ENCODE measurements around the gene PBX3.

Gene PBX3

DNA sequence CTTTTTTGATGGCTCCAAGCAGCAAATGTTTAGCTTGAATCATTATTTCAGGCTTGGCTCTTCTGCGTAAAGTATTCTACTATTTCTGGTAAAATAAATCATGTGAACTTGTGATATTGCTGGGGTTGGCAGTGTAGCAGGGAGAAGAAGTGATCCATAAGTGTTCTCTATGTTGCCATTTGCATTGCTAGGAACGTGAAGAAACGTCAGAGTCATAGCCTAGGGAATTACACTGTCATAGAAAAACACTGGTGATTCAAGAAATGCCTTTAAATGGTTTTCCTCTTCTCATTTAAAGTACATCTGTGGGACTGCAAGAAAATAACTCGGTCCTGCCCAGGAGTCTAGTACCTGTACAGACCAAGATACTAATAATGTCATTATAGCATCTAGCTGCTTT lies 162.3 kb downstream of the PBX3 start:
- FAIRE-seq: no peak

DNA sequence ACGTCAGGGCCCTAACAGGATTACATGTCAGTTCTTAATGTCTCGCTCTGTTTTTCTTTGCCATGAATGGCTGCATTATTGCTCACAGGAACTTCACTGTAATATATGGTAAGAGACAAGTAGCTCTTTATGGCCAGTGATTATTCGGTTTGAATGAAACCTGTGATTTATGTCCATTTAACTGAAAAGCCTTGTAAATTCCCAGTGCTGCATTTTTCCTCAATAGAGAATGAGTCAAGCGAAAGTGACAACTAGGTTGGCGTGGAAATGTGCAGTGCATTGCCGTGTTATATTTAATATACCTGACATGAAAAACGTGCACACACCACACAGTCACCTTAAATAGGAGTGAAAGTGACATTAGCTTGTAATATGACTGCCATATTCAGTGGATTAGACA lies 163.1 kb downstream of the PBX3 start:
- FAIRE-seq: no peak

DNA sequence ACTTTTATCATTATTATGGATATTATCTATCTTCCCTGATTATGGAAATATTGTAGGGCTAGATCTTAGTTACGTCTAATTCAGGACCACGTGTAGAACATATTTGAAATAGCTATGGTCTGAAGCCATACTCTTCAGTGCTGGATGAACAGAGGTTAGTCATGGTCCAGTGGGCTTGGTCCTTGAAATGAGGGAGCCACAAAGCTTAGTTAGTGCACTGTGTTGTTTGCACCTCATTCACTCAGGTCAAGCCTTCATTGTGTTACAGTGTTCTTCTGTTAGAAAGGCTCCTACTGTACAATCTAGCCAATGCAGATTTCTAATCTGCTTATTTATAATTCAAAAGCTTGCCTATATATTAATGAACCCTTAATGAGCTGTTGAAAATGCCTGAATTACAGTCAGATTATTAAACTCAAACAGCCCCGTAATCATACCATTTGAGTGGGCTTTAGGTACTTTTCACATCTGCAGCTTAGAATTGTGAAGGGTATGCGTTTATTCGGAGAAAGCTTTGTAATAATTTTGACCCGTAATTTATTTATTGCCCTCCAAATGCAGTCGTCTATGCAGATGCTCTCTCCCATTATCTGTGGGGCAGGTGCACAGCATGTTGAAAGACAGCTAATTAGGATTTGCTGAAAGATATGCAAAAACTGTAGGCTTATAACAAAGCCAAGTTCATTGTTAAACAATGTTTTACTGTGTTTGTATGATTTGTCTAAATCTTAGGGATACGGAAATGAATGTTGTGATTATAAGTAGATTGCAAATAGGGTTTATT lies 164.9 kb downstream of the PBX3 start:
- FAIRE-seq: no peak

DNA sequence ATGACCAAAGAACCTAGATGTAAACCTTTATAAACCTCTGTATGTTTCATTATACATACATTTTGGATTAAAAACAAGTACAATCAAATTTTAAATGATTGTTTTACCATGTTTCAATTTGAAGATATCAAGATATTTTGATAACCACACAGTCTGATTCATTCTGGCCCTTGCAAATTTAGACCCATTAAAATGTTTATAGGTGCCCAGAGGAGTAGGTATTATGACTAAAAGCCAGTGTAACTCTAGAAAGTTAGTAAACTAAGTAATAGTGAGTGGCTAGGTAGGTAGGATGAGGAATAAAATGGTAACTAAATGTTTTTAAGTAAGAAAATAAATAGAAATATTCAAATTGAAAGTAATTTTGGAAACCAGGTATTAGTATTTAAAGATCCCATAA lies 165.5 kb downstream of the PBX3 start:
- FAIRE-seq: peak; percentile 17

DNA sequence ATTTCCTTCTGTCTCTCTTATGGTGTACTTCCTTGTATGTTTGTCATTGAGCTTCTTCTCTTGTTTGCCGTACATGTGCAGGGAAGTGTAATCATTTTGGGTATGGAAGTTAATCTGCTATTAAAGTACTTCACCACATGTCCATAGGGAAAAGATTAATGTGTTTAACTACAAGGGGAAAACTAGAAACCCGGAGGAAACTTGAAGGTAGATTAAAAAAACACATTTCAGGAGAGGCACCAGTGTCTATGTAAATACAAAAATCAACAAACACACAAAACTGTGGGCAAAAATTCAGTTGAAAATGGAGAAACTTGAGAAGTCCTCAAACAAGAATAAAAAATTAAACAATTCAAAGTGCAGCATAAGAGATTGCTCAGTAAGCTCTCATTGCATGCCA lies 166.4 kb downstream of the PBX3 start:
- no peak for FAIRE-seq

DNA sequence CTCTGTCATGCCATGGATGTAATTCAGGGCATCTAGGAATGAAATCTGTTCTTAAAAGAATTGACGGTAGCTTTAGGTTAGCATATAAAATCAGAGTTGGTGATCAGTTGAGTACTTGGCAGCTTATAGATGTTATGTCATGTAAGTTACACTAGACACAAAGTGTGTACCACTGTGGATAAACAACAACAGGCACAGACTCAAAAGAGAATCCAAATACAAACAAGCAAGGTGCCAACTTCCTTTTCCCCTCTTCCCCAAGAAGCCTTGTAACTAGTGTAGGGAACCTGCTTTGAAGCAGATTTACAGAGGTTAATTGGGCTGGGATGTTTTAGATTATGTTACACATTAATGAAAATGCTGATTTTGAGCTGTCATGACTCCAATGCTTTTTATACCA lies 167.2 kb downstream of the PBX3 start:
- FAIRE-seq: no peak

DNA sequence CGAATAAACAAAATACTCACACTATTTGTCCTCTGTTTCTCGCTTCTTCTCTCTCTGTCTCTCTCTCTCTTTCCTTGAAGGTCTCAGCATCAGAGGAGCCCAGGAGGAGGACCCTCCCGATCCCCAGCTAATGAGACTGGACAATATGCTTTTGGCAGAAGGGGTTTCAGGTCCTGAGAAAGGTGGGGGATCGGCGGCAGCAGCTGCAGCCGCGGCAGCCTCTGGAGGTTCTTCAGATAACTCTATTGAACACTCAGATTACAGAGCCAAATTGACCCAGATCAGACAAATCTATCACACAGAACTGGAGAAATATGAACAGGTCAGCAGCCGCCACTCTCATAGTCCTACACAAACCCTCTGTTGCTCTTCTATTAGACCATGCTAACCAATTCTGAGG lies 168.4 kb downstream of the PBX3 start:
- no peak for FAIRE-seq

DNA sequence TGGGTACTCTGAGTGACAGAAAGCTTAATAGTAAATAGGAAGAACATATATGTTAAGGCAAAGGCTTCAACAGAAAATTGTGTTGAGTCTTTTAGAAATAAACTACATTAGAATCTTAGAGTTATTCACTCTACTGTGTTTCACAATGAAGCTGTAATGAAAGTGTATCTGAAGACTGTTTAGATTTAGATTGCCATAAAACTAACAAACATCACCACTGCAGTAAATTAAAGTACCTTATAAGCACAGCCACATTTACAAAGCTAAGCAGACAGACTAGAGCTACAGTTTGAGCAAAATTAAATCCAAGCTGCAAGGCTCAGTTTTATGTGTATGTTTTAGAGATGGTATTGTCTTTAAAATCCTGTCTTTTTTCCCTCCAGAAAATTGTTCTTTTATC lies 172.4 kb downstream of the PBX3 start:
- no peak for FAIRE-seq

DNA sequence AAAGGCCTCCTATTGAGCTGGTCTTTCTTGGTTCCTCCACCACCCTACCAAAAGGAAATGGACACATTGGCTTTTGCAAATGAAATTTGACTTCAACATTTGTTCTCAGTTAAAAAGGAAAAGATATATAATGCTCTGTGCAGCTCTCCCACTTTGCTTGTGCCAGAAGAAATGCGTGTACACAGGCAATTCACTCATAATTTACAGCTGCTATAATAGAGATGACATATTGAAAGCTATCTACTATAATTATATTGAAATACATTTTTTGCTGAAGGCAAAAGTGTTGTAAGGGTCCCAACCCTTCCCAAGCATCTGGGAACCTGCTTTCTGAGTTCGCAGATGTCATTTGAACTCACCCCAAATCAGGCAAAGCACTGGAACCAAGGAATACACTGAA lies 173.2 kb downstream of the PBX3 start:
- FAIRE-seq: no peak

DNA sequence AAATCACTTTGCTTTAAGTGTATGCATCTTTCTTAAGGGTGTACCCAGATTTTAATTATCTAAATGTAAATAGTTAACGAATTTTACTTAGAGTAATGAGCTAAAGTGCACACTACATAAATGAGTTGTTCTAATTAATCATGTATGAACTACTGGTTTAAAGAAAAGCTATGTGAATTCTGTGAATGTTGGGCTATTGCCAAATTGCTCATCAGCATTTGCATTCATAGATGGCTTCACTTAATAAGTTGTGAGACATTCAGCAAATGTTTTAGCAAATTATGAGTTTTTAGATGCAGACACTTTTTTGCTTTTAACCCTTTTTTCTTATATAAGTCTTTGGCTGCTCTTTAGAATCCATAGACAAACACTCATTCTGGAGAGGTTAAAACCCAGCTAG lies 175.7 kb downstream of the PBX3 start:
- FAIRE-seq: no peak

DNA sequence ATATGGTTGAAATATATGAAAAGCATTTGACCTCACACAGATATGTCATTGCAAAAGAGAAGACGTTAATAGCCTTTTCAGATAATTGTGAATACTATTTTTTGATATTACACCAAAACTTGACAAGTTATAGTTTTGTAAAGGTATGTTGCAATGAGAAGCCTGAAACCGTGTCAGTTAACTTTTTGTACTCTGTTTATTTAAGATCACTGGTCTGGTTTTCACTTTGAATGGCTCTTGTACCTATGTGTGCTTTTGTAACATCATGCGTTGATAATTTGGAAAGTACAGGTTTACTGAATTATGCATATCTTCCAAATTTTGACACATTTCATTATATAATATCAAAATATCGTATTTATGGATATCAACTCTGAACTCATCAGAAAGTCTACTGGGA lies 177.2 kb downstream of the PBX3 start:
- no peak for FAIRE-seq

DNA sequence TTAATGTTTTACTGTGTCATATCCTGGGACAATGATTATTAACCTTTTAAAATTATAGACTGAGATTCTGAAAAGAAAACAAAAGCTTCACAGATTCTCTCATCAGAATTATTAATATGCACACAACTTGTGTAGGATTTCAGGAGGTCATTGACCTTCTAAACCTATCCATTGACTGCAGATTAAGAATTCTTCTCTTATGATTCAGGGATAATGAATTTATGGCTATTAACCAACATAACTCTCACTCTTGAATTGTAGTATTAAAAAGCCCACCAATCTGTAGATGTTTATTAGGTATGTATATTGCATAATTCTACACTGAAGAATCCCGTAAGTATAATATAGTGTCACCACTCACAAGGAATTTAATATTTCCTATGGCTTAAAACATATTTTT lies 179.8 kb downstream of the PBX3 start:
- no peak for FAIRE-seq

DNA sequence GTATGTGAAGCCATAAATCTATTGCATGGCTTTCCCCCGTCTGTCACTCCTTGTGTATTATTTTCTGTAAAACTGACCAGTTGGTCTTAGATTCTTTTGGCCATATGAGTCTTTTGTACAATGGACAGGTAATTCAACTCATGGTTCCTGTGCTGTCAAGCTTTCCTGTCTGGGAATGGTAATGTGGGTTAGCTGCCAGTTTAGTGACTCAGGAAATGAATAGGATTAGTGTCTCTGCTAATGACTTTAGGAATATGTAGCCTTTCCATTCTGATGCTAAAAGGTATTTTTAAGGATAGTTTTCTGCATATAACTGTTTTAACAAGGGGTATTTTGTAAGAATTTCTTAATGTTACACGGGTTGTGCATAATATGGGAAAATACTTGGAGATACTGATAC lies 182.7 kb downstream of the PBX3 start:
- no peak for FAIRE-seq

DNA sequence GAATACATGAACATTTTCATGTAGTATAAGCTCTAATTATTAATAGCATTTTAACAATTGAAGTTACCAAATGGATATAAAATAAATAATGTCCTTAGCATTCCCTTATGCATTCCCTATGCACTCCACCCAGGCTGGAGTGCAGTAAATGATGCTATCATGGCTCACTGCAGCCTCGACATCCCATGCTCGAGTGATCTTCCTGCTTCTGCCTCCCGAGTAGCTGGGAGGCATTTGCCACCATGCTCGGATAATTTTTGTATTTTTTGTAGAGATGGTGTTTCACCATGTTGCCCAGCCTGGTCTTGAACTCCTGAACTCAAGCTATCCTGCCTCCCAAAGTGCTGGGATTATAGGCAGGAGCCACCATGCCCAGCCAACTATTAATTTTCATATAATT lies 184.0 kb downstream of the PBX3 start:
- FAIRE-seq: no peak

DNA sequence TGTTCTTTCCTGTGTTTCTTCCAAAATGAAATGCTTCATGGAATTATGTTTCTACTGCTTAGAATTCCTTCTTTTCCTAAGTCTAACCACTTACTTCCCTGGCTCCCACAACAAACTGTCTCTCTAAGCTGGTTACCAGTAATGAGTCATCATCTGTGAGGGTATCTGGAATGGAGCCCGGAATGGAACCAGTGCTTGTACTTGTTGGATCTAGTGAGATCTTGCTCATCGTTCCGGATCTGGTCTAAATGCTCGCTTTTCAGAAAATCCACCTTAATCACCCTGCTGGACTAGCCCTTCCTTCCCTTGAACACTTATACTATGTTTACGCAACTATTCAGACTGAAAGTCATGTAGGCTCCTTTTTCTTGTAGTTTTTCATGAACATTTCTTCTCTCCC lies 184.8 kb downstream of the PBX3 start:
- FAIRE-seq: no peak

DNA sequence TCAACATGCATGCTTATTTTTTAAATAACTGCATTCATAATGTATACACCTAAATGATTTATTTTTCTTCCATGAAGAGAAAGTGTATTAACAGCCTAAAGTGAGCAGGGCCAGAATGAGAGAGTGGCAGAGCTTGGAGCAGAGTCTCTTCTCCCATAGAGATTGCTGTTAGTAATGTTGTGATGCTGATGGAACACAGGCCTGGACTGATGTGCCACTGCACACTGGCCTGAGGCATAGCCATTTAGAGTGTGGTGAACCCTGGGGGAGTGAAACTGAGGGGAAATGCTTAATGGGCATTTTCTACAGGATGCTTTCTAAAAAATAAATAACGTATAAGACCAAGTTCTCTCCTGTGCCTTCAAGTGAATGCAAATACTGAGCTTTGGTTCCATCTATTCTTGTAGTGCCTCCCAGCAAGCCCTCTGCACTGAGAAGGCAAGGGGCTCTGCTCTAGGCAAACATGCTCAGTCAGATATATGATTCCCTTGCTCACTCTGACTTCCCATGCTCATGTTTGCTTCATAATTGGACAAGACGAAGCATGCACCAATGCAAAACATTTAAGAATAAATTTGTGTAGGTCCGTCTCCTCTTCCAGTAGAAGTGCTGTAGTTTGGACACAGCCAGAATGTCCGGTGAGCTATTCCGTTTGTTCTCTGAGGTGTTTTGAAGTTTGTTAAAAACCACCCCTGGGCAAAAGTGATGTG lies 185.7 kb downstream of the PBX3 start:
- FAIRE-seq: no peak

DNA sequence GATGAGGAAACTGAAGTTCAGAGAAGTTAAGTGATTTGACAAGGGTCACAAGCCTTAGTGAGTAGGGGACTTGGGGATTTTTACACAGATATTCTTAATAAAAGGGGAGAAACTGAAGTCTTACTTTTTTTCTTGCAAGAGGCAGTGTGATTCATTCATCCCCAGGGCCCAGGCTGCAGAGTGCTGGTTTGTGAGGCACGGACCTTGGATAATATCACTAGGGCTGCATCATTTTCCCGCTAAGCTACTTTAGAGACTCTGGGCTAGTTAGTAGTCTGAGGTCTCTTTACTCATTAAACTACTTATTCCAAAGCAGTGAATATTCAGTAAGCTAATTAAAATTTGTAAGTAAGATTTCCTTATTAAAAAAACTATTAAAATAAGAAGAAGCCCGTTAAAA lies 195.0 kb downstream of the PBX3 start:
- FAIRE-seq: no peak

DNA sequence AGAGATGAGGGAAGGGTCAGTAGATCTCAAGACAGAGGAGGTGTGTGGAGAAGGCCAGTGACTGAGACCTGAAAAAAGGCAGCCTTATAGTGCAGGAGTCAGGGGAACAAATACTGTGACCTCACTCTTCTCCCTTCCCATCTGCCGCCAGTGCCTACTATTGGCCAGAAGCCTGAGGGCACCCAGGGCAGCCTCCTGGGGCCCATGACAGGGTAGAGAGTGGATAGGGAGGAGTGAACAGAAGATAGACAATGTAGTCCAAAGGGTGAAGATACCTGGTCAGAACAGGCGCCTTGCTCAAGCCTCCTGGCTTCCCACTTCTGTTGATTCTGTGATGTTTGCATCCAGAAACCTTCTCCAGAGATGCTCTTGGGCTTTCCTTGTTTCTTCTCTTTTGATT lies 196.7 kb downstream of the PBX3 start:
- no peak for FAIRE-seq

DNA sequence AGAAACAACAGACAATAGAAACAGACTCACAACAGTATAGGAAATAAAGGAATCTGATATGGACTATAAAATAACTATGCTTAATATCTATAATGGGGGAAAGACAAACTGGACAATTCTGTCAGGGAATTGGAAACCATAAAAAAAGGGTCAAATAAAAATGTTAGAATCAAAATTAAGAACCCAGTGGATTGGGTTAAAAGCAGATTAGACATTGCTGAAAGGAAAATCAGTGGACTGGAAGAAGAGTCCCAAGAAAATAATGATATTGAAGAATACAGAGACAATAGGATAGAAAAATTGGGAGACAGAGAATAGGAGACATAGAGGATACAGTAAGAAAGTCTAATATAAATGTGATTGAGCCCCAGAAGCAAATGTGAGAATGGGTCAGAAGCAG lies 199.2 kb downstream of the PBX3 start:
- no peak for FAIRE-seq

DNA sequence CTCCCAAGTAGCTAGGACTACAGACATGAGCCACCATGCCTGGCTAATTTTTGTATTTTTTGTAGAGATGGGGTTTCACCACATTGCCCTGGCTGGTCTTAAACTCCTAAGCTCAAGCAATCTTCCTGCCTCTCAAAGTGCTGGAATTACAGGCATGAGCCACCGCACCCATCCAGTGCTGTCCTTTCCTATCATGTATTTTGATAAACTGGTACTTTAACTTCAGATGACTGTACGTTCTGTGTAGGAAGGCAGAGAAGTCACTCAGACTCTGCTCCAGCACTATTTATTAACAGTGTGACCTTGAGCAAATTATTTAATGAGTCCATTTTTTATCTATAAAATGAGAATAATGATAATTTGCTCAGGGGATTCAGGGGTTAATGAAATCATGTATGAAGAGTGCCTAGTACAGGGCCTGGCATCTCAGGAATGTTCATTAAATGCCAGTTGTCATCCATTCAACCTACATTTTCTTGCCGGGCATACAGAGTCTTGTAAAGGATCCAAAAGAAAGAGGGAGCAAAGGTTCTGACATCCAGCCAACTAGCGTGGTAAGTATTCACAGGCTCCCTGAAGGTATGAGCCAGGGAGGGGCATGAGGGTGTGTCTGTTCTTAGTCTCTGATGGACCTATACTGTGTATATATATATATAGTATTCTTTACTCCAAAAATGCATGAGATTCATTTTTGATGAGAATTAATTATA lies 201.9 kb downstream of the PBX3 start:
- no peak for FAIRE-seq

DNA sequence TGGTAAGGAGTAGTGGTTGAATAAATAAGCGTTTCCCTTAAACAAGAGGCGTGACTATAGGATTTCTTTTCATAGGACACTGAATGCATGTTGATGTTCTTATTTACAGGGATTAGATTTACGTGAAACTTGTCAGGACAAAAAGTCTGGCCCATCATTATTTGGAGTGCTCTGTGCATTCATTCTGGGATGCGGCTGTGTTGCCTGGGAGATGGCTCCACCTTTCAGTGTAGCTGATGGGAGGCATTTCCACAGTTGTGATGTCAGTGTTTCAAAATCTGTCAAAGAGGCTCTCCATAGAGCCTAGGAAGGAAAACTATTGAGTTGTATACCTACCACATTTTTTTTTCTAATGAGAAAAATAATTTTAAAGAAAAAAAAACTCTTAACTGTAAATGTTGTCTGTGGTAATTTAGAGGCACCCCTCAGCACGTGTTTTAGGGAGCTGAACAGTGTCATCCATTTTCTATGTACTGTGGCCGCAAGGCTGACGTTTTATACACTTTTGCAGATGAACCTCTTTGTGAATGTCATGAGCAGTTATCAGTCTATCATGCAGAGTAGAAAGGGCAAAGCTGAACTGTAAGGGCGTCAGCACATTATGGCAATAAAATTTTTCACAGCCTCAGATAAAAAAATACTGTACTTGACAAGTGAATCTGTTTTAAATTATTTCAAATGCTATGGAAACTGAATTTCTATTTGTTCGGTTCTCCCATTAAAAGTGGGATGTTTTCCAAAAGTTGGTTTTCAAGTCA lies 202.7 kb downstream of the PBX3 start:
- FAIRE-seq: no peak

DNA sequence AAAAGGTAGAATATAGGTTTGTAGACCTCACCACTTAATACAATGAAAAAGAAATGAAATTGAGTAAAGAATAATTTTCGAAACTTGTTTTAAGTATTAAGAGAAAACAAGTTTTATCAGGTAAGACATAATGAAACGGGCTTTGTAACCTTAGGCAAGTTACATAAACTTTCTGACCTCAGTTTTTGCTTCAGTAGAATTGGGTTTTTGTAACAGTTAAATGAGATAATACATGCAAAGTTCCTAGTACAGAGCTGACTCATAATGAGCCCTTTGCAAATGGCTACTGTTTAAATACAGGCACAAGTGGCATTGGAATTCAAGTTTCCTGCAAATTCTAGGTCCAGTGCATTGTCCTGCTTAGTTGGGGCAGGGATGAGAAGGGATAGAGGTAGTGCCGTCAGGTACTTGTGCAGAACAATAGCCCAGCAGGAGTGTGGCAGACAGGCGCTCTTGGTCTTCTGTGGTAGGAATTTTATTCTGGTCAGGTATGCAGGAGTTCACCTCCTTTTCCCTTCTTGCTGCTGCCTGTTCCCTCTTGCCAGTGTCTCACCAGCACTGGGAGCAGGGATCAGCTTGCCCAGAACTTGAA lies 203.8 kb downstream of the PBX3 start:
- no peak for FAIRE-seq
